Esophagus squamous epithelium (tissue), 5 donors: ENCODE measurements around the gene WWOX. TPM values are rescaled to one million over a fixed set of nuclear protein-coding genes. Genes with fewer than 3 reads are reported as not detected.

Experiments used
- DNase-seq: peaks from one replicate; lab custom pipeline; 2025; lab: John Stamatoyannopoulos, UW
- H3K27ac ChIP-seq, 4 donors: fragments of 200-600 bp; sonication (generic); one replicate each; pipeline ENCODE4 v1.5.1; 2016 to 2019; ENCODE audit warnings: mild to moderate bottlenecking in 1 of 4
- H3K27me3 ChIP-seq, 4 donors: fragments of 200-600 bp; sonication (generic); 1 replicate in 3 of 4; 2 replicates in 1 of 4; pipeline versions ENCODE4 v1.5.1 to v1.6.0; 2017 to 2021; ENCODE audit warnings: antibody characterized with exemption in 1 of 4
- H3K36me3 ChIP-seq, 3 donors: fragments of 200-600 bp; sonication (generic); one replicate each; pipeline ENCODE4 v1.5.1; 2016 to 2019
- H3K4me1 ChIP-seq, 3 donors: fragments of 200-600 bp; sonication (generic); one replicate each; pipeline ENCODE4 v1.5.1; 2017 to 2019
- H3K4me3 ChIP-seq, 4 donors: fragments of 200-600 bp; sonication (generic); 1 replicate in 3 of 4; 2 replicates in 1 of 4; pipeline ENCODE4 v1.5.1; 2016 to 2019; ENCODE audit warnings: mild to moderate bottlenecking in 2 of 4, moderate library complexity in 1 of 4
- H3K9me3 ChIP-seq, 3 donors: fragments of 200-600 bp; sonication (generic); one replicate each; pipeline ENCODE4 v1.5.1; 2016 to 2019
- POLR2A ChIP-seq, 4 donors: fragments of 450-650 bp; IDR thresholded peaks; one replicate each; pipeline ENCODE4 v1.6.1; 2017; ENCODE audit warnings: antibody characterized with exemption in 4 of 4, mild to moderate bottlenecking in 4 of 4, moderate library complexity in 3 of 4
- WGBS, 2 donors: methylation state at CpG; one replicate each; pipeline ENCODE4 v1.1.5; 2018; 5-methylcytosine and 5-hydroxymethylcytosine counted together
- intact Hi-C: fragments of 100-400 bp; cut with DNase I; formaldehyde crosslinking; loops from one replicate; pipeline ENCODE4 v1.15.0; 2022
- total RNA-seq, 4 donors: library from RNA; depleted of rRNA; stranded (reverse); fragments of >200 nt; gene quantifications; one replicate each; pipeline ENCODE4 v1.1.0, GENCODE V29; 2016
- TF ChIP-seq, protein P1 (sequence below), 6 experiments: fragments of 450-650 bp in 4 of 6; fragments of 200-600 bp in 2 of 6; sonication (generic) in 2 of 6; IDR thresholded peaks; one replicate each; pipeline ENCODE4 v1.5.1; 2016 to 2019; ENCODE audit warnings: antibody characterized with exemption in 6 of 6, mild to moderate bottlenecking in 4 of 6, moderate library complexity in 4 of 6
- donor health status: DM: yes; HTN: yes; CAD: no.

The WWOX gene
- total RNA-seq, 4 donors from 2014 or later = 20.9 to 31.1 (median 27.5) TPM

DNA sequence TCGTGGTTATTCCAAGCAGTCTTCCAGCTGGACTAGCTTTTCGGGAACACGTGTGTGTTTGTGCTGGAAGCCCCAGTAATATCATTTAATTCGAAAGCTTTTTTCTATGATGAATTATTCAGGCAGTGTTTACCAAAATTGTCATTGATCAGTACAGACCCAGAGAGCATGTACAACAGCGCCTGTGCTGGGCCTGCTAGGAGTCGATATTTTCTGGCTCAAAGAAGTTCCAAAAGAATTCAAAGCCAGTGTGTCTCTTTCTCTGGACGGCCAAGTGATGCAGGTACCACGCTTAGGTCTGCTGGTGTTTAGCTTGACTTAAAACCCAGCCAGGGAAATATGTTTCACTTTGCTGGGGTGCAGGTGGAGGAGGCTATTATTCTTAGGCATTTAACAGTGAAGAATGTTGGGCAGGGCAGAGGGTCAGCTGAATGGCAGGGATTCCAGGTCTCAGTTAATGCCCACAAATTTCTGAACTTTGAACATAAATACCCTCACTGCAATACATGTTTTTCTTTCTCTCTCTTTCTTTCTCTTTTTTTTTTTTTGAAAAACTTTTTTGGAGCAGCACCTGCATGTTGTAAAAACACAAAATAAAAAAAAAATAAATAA is 401.3 kb downstream of the WWOX start:
- H3K4me3 ChIP-seq = no peak overlapping the region
- intact Hi-C loops = no loop called here
- WGBS, 2 donors = 70 to 87% methylated on average over 5 to 8 of the region's 8 CpGs

DNA sequence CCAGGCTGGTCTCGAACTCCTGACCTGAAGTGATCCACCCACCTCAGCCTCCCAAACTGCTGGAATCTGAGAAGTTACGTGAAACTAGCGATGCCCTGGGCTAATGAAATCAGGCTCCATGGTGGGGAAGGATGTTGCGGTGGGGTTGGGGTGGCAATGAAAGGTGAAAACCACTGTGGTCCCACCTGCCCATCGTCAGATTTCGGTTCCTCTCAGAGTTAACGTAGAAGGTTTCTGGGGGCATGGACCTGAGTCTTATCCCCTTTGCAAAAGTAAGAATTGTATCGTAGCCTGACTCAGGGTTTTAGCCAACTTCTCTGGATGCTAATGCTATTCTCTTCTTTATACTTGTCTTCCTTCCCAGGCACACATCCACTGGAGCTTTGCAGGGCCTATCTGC is 402.3 kb downstream of the WWOX start:
- Histone ChIP-seq H3K4me1 (peaks cover 0 to 27% (median 11%) of the 10 kb centered on the region in 3 donors), H3K36me3 (no peaks in the 10 kb centered on the region), H3K4me3 (no peak overlapping the region), H3K27ac (no peak overlapping the region), H3K9me3 (no peaks in the 10 kb centered on the region), H3K27me3 (no peaks in the 10 kb centered on the region)
- intact Hi-C loops = no loop called here
- TF ChIP-seq POLR2A (IDR thresholded peaks at IDR 0.05) = no peak
- TF ChIP-seq, protein P1, sequence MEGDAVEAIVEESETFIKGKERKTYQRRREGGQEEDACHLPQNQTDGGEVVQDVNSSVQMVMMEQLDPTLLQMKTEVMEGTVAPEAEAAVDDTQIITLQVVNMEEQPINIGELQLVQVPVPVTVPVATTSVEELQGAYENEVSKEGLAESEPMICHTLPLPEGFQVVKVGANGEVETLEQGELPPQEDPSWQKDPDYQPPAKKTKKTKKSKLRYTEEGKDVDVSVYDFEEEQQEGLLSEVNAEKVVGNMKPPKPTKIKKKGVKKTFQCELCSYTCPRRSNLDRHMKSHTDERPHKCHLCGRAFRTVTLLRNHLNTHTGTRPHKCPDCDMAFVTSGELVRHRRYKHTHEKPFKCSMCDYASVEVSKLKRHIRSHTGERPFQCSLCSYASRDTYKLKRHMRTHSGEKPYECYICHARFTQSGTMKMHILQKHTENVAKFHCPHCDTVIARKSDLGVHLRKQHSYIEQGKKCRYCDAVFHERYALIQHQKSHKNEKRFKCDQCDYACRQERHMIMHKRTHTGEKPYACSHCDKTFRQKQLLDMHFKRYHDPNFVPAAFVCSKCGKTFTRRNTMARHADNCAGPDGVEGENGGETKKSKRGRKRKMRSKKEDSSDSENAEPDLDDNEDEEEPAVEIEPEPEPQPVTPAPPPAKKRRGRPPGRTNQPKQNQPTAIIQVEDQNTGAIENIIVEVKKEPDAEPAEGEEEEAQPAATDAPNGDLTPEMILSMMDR (IDR thresholded peaks at IDR 0.05) = no peak
- DNase-seq = no peak
- 93 to 96% methylated on average over 7 to 8 of the region's 8 CpGs for WGBS, 2 donors

More for the DNA sequence above, 401.3 kb downstream of the WWOX start:
- TF ChIP-seq, protein P1 (IDR thresholded peaks at IDR 0.05) = no peak
- no peak for TF ChIP-seq POLR2A (IDR thresholded peaks at IDR 0.05)
- Histone ChIP-seq H3K27ac (no peak overlapping the region), H3K27me3 (no peaks in the 10 kb centered on the region), H3K9me3 (no peaks in the 10 kb centered on the region), H3K4me1 (peaks cover 0 to 26% (median 10%) of the 10 kb centered on the region in 3 donors), H3K36me3 (no peaks in the 10 kb centered on the region)
- DNase-seq = no peak

DNA sequence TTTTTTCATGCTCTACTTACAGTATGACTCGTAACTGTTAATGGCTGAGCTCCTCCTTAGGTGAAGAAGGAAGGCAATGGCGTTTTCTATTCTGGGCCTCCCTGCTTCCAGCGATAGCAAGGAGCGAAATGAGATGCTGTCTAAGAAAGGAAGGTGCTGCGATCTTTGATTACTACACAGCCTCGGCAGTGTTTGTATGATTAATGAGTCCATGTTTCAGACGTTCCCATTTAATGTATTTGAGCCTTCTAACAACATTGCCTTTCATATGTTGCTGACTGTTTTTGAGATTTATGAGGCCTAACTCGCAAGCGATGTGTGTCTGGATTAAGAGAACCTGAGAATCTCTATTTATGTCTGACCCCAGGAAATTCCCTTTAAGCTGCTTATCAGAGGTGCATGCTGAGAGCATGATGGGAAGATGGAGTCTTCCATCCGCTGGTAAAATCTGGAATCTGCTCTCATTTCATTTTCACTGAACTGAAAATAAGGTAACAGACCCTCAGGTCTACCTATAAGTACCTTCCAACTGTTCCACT is 403.4 kb downstream of the WWOX start:
- H3K4me3 ChIP-seq = no peak overlapping the region
- no peaks in the 10 kb centered on the region for H3K36me3 ChIP-seq
- TF ChIP-seq, protein P1 (IDR thresholded peaks at IDR 0.05) = no peak
- TF ChIP-seq POLR2A (IDR thresholded peaks at IDR 0.05) = no peak
- intact Hi-C loops = no loop called here
- H3K27ac ChIP-seq = no peak overlapping the region
- H3K9me3 ChIP-seq = no peaks in the 10 kb centered on the region
- no peak for DNase-seq
- WGBS, 2 donors = 67 to 72% methylated on average over 10 of the region's 10 CpGs
- H3K27me3 ChIP-seq = no peaks in the 10 kb centered on the region
- peaks cover 0 to 27% (median 11%) of the 10 kb centered on the region in 3 donors for H3K4me1 ChIP-seq

DNA sequence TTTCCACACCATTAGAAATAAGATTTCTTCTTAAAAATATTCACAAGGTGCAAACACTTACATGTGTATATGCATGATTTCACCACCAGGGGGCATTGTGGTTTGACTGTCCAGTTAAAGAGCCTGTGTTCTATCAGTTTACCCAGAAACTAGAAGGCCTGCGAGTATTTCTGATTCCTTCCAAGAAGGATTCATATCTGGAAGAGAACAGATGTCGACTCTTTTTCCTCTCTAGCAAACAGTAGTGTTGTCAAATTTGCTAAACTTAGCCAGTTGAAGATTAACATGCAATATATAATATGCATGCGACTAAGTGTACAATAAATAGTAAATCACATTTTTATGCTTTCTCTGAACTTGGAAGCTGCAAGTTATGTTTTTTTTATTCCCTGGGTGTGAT is 404.1 kb downstream of the WWOX start:
- DNase-seq = no peak
- Histone ChIP-seq H3K4me1 (peaks cover 0 to 27% (median 11%) of the 10 kb centered on the region in 3 donors), H3K27me3 (no peaks in the 10 kb centered on the region), H3K27ac (no peak overlapping the region), H3K4me3 (no peak overlapping the region), H3K36me3 (no peaks in the 10 kb centered on the region), H3K9me3 (no peaks in the 10 kb centered on the region)
- 29 to 37% methylated on average over 3 of the region's 3 CpGs for WGBS, 2 donors
- TF ChIP-seq POLR2A (IDR thresholded peaks at IDR 0.05) = no peak
- TF ChIP-seq, protein P1 (IDR thresholded peaks at IDR 0.05) = peak; percentile 50 to 94 (median 83)
- intact Hi-C loops = no loop called here

DNA sequence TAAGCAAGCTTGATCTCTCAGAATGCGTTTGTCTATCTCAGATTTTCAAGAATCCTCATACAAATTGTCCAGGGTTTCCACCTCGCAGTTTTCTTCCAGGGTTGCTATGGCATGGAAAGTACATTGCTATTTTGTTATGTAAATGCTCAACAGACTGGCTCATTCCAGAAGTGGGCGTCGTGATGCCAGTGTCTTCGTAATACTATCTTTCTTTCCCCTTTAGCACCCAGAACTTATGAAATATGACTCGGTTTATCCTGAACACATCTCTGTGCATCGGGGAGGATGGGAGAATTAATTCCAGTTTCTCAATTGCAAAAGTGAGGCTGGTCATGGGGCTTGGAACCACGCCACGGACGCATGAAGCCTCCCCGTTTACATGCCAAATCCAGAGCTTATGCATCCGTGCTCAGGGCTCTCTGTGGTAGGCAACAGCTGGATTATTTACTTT is 405.0 kb downstream of the WWOX start:
- H3K27me3 ChIP-seq = no peaks in the 10 kb centered on the region
- peak overlapping the region in 3 of 4 donors; percentile 14 to 83 (median 74) for H3K27ac ChIP-seq
- intact Hi-C loops = no loop called here
- H3K36me3 ChIP-seq = no peaks in the 10 kb centered on the region
- TF ChIP-seq, protein P1 (IDR thresholded peaks at IDR 0.05) = no peak
- TF ChIP-seq POLR2A (IDR thresholded peaks at IDR 0.05) = no peak
- no peak overlapping the region for H3K4me3 ChIP-seq
- DNase-seq = no peak
- no peaks in the 10 kb centered on the region for H3K9me3 ChIP-seq
- peaks cover 0 to 27% (median 11%) of the 10 kb centered on the region in 3 donors for H3K4me1 ChIP-seq
- 57 to 58% methylated on average over 10 to 12 of the region's 12 CpGs for WGBS, 2 donors
